H1 (cell line): ENCODE measurements around the gene FCHSD1. TPM values are rescaled to one million over a fixed set of nuclear protein-coding genes. Genes with fewer than 3 reads are reported as not detected.

Experiments
- ATF2 ChIP-seq: IDR thresholded peaks from 2 replicates; pipeline ENCODE4 v1.6.1; 2012; ENCODE audit warnings: low read length, inconsistent platforms
- CTCF ChIP-seq, 3 experiments: IDR thresholded peaks; 1 replicate in 2 of 3; 2 replicates in 1 of 3; pipeline versions ENCODE4 v1.5.1 to v1.6.1; 2011; ENCODE audit warnings: low read length in 3 of 3, mild to moderate bottlenecking in 3 of 3, inconsistent platforms in 2 of 3, low read depth in 1 of 3, moderate library complexity in 1 of 3; ENCODE audit not compliant: insufficient read depth in 1 of 3; ENCODE audit errors: control extremely low read depth in 1 of 3
- GTF2F1 ChIP-seq: IDR thresholded peaks from 2 replicates; pipeline ENCODE4 v1.6.1; 2012; ENCODE audit warnings: low read depth, low read length, improper control_type of control experiment, borderline replicate concordance
- JUN ChIP-seq: IDR thresholded peaks from 2 replicates; pipeline ENCODE4 v1.6.1; 2011; ENCODE audit warnings: low read depth, mild to moderate bottlenecking, improper control_type of control experiment, low read length
- NRF1 ChIP-seq: IDR thresholded peaks from 2 replicates; pipeline ENCODE4 v1.6.1; 2011; ENCODE audit warnings: mild to moderate bottlenecking, low read depth, low read length, improper control_type of control experiment
- polyA plus RNA-seq, 7 experiments: library from polyadenylated mRNA; depleted of rRNA in 3 of 7; stranded (reverse) in 5 of 7; unstranded in 2 of 7; fragments of >200 nt in 5 of 7; fragments of 200-250 nt in 2 of 7; gene quantifications; 1 replicate in 5 of 7; 2 replicates in 1 of 7; 4 replicates in 1 of 7; pipeline versions ENCODE4 v1.2.1 to v1.2.3, GENCODE V29; 2011 to 2013; ENCODE audit warnings: missing spikeins in 2 of 7, mixed read lengths in 2 of 7
- total RNA-seq: library from RNA; stranded (reverse); fragmentation: NEBNext Ultra II Directional; extraction: Animal tissue kit (Norgen Biotek cat#: 25700); gene quantifications from 2 replicates; pipeline ENCODE4 v1.2.1, GENCODE V29; 2021

FCHSD1 gene
- total and polyA plus RNA-seq, 2 of the 8 experiments (the other 6 are each of a cell fraction or from before 2014, with no cell fraction given), result 22.0 to 30.1 TPM

GRCh38 chr5:141618804-141619554 is 32.2 kb downstream of the FCHSD1 start, which contains the start of gene DIAPH1 (continued):
- TF ChIP-seq ATF2 (no peak), CTCF (IDR thresholded peaks at IDR 0.05; ENCODE audit: control extremely low read depth in 1 of 3, insufficient read depth in 1 of 3, low read depth in 1 of 3, low read length in 3 of 3) (peak; percentile 83 to 97 (median 87)), NRF1 (peak; percentile 30; the same call in 1 of the 2 replicates), GTF2F1 (no peak; the same call in 1 of the 2 replicates), JUN (no peak)
